ENCODE data around the gene IRS2.
A peak's percentile ranks its signal among the peaks of the same experiment; 100 is the strongest.

The IRS2 gene

GRCh38 chr13:109778102-109778542 is 8.3 kb downstream of the IRS2 start:
- TF ChIP-seq CTCF (conservative IDR thresholded peaks at IDR 0.05; ENCODE audit: low read depth, low read length), result no peak
- Histone ChIP-seq H3K4me1 (ENCODE audit: low read depth, poor library complexity, severe bottlenecking) (peaks cover 38% of the 10 kb centered on the region), H2AFZ (ENCODE audit: low read depth) (no peak overlapping the region), H3K4me3 (IDR thresholded peaks at IDR 0.05; ENCODE audit: insufficient read depth, low read depth, low read length) (no peak overlapping the region), H3K27me3 (ENCODE audit: insufficient read depth, low read depth) (no peaks in the 10 kb centered on the region), H3K27ac (no peak overlapping the region), H3K4me2 (no peak overlapping the region), H3K36me3 (ENCODE audit: insufficient read depth) (no peaks in the 10 kb centered on the region), H4K20me1 (ENCODE audit: insufficient read depth) (no peaks in the 10 kb centered on the region), H3K9ac (no peak overlapping the region), H3K79me2 (ENCODE audit: insufficient read depth, low read depth) (peaks cover 5% of the 10 kb centered on the region; the same call in 1 of the 2 replicates)

GRCh38 chr13:109776575-109776974 is 9.8 kb downstream of the IRS2 start:
- TF ChIP-seq CTCF (conservative IDR thresholded peaks at IDR 0.05; ENCODE audit: low read depth, low read length), result no peak
- no peaks in the 10 kb centered on the region for H3K36me3 ChIP-seq (ENCODE audit: insufficient read depth)
- H3K79me2 ChIP-seq (ENCODE audit: insufficient read depth, low read depth), result peaks cover 5% of the 10 kb centered on the region; the same call in 1 of the 2 replicates
- H3K27ac ChIP-seq, result peak overlapping the region; percentile 21; the same call in 1 of the 2 replicates
- no peak overlapping the region for H2AFZ ChIP-seq (ENCODE audit: low read depth)
- no peaks in the 10 kb centered on the region for H3K27me3 ChIP-seq (ENCODE audit: insufficient read depth, low read depth)
- H3K9ac ChIP-seq, result no peak overlapping the region
- no peaks in the 10 kb centered on the region for H4K20me1 ChIP-seq (ENCODE audit: insufficient read depth)
- H3K4me3 ChIP-seq (IDR thresholded peaks at IDR 0.05; ENCODE audit: insufficient read depth, low read depth, low read length), result no peak overlapping the region
- peak overlapping the region; percentile 45; the same call in 1 of the 2 replicates for H3K4me2 ChIP-seq
- H3K4me1 ChIP-seq (ENCODE audit: low read depth, poor library complexity, severe bottlenecking), result peaks cover 38% of the 10 kb centered on the region

- Histone ChIP-seq H3K36me3 (ENCODE audit: insufficient read depth) (no peaks in the 10 kb centered on the region), H3K4me1 (ENCODE audit: low read depth, poor library complexity, severe bottlenecking) (peaks cover 29% of the 10 kb centered on the region), H3K27ac (no peak overlapping the region), H3K27me3 (ENCODE audit: insufficient read depth, low read depth) (no peaks in the 10 kb centered on the region), H3K4me2 (no peak overlapping the region), H3K79me2 (ENCODE audit: insufficient read depth, low read depth) (peaks cover 5% of the 10 kb centered on the region; the same call in 1 of the 2 replicates), H3K9ac (no peak overlapping the region), H4K20me1 (ENCODE audit: insufficient read depth) (no peaks in the 10 kb centered on the region), H3K4me3 (IDR thresholded peaks at IDR 0.05; ENCODE audit: insufficient read depth, low read depth, low read length) (no peak overlapping the region), H2AFZ (ENCODE audit: low read depth) (no peak overlapping the region)
- TF ChIP-seq CTCF (conservative IDR thresholded peaks at IDR 0.05; ENCODE audit: low read depth, low read length), result no peak
Observed at GRCh38 chr13:109773786-109774185, 12.6 kb downstream of the IRS2 start.

DNA sequence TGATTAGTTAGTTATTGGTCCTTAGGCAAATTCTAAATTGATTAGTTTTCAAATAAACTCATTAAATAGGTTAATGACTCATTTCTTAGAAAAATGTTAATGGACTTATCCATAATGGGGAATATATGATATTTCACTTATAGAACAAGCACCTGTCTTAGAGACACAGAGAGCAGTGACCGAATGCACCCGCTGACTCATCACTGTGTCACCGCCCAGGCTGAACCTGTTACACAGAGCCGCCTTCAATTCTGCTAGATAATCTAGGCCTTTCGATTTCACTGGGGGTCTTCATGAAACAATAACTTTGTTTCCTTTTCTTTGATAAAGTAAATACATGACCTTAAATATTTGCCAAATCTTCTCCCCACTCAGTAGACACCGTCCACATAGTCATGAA is 13.1 kb downstream of the IRS2 start:
- no peak overlapping the region for H3K4me3 ChIP-seq (IDR thresholded peaks at IDR 0.05; ENCODE audit: insufficient read depth, low read depth, low read length)
- peaks cover 25% of the 10 kb centered on the region for H3K4me1 ChIP-seq (ENCODE audit: low read depth, poor library complexity, severe bottlenecking)
- no peak overlapping the region for H3K9ac ChIP-seq
- no peaks in the 10 kb centered on the region for H4K20me1 ChIP-seq (ENCODE audit: insufficient read depth)
- H3K36me3 ChIP-seq (ENCODE audit: insufficient read depth), result no peaks in the 10 kb centered on the region
- no peak for TF ChIP-seq CTCF (conservative IDR thresholded peaks at IDR 0.05; ENCODE audit: low read depth, low read length)
- no peak overlapping the region for H3K27ac ChIP-seq
- H3K79me2 ChIP-seq (ENCODE audit: insufficient read depth, low read depth), result peaks cover 5% of the 10 kb centered on the region; the same call in 1 of the 2 replicates
- no peak overlapping the region for H3K4me2 ChIP-seq
- no peaks in the 10 kb centered on the region for H3K27me3 ChIP-seq (ENCODE audit: insufficient read depth, low read depth)
- H2AFZ ChIP-seq (ENCODE audit: low read depth), result no peak overlapping the region

All from KMS-11 (cell line).